H1 (cell line): ENCODE measurements around the gene AGR3. TPM values are rescaled to one million over a fixed set of nuclear protein-coding genes. Genes with fewer than 3 reads are reported as not detected.

Experiments
- CTCF ChIA-PET: fragments of 300-600 bp; sonication (Branson Sonifier 250); formaldehyde crosslinking; loops from one replicate; lab custom pipeline; 2021; ENCODE audit not compliant: partially characterized antibody; lab: Charles Lee
- POLR2A ChIA-PET: fragments of 300-600 bp; sonication (Branson Sonifier 250); formaldehyde crosslinking; loops from one replicate; lab custom pipeline; 2021; ENCODE audit warnings: inconsistent platforms; ENCODE audit not compliant: partially characterized antibody; lab: Charles Lee
- DNase-seq, 2 experiments: peaks; one replicate each; pipeline versions ENCODE4 v3.0.0 to v3.0.0-alpha.2; 2010 to 2022; ENCODE audit warnings: low spot score in 2 of 2, low read depth in 1 of 2, mixed read lengths in 1 of 2
- FAIRE-seq: peaks from 2 replicates; lab custom pipeline; 2011; peaks lifted over from hg19 to GRCh38; lab: Jason Lieb, UNC
- H2AFZ ChIP-seq: 2 replicates; pipeline ENCODE4 v1.8.1; 2012; ENCODE audit warnings: low read length, inconsistent platforms
- H2AK5ac ChIP-seq: 2 replicates; pipeline ENCODE4 v1.6.1; 2013; ENCODE audit warnings: low read depth, low read length
- H2BK120ac ChIP-seq: replicated peaks from 2 replicates; pipeline ENCODE3; 2013; ENCODE audit warnings: low read depth, low read length, inconsistent platforms
- H2BK12ac ChIP-seq: 2 replicates; pipeline ENCODE4 v1.6.1; 2013; ENCODE audit warnings: low read depth, low read length
- H2BK15ac ChIP-seq: 2 replicates; pipeline ENCODE4 v1.6.1; 2013; ENCODE audit warnings: low read length
- H2BK20ac ChIP-seq: 2 replicates; pipeline ENCODE4 v1.6.1; 2013; ENCODE audit warnings: low read length
- H2BK5ac ChIP-seq: 2 replicates; pipeline ENCODE4 v1.6.1; 2013; ENCODE audit warnings: low read depth, low read length
- H3K14ac ChIP-seq: 2 replicates; pipeline ENCODE4 v1.6.1; 2013; ENCODE audit warnings: inconsistent platforms; ENCODE audit not compliant: insufficient read length
- H3K18ac ChIP-seq: 2 replicates; pipeline ENCODE4 v1.6.1; 2013; ENCODE audit warnings: low read length; ENCODE audit errors: extremely low read depth
- H3K23ac ChIP-seq: 2 replicates; pipeline ENCODE4 v1.6.1; 2013; ENCODE audit warnings: inconsistent platforms; ENCODE audit not compliant: insufficient read length
- H3K23me2 ChIP-seq: 2 replicates; pipeline ENCODE4 v1.6.1; 2013; ENCODE audit warnings: low read depth, low read length
- H3K27ac ChIP-seq: 2 replicates; pipeline ENCODE4 v1.6.1; 2011; ENCODE audit warnings: low read depth, low read length, inconsistent platforms
- H3K27me3 ChIP-seq, 4 experiments: replicated peaks in 1 of 4; 1 replicate in 1 of 4; 2 replicates in 3 of 4; pipeline versions ENCODE4 v1.6.1 to v1.8.1; 2011 to 2013; ENCODE audit warnings: low read length in 3 of 4, mild to moderate bottlenecking in 3 of 4, inconsistent platforms in 2 of 4, mixed read lengths in 2 of 4, moderate library complexity in 1 of 4; ENCODE audit not compliant: control insufficient read depth in 3 of 4, insufficient read depth in 3 of 4; ENCODE audit errors: extremely low read depth in 1 of 4
- H3K36me3 ChIP-seq, 4 experiments: 2 replicates each; pipeline versions ENCODE4 v1.6.1 to v1.8.1; 2011 to 2013; ENCODE audit warnings: mild to moderate bottlenecking in 4 of 4, low read length in 3 of 4, moderate library complexity in 2 of 4, control low read depth in 1 of 4, inconsistent platforms in 1 of 4; ENCODE audit not compliant: insufficient read depth in 4 of 4, control insufficient read depth in 2 of 4
- H3K4ac ChIP-seq: replicated peaks from 2 replicates; pipeline ENCODE3; 2013; ENCODE audit warnings: low read length, low read depth, mixed read lengths, inconsistent platforms; ENCODE audit not compliant: insufficient read length
- H3K4me1 ChIP-seq, 4 experiments: replicated peaks in 1 of 4; 1 replicate in 1 of 4; 2 replicates in 3 of 4; pipeline versions ENCODE4 v1.6.1 to v1.8.1; 2011 to 2013; ENCODE audit warnings: low read length in 3 of 4, inconsistent platforms in 2 of 4, mixed read lengths in 1 of 4; ENCODE audit not compliant: insufficient read depth in 4 of 4, control insufficient read depth in 3 of 4
- H3K4me2 ChIP-seq, 2 experiments: 2 replicates each; pipeline versions ENCODE4 v1.6.1 to v1.8.1; 2011 to 2013; ENCODE audit warnings: low read depth in 2 of 2, low read length in 2 of 2, control low read depth in 1 of 2, inconsistent platforms in 1 of 2, mild to moderate bottlenecking in 1 of 2; ENCODE audit not compliant: insufficient read depth in 1 of 2
- H3K4me3 ChIP-seq, 4 experiments: fragments of 200-600, 300-600 bp in 1 of 4; sonication (generic), shearing (Covaris generic), sonication (Bioruptor Twin) in 1 of 4; 2 replicates each; pipeline versions ENCODE4 v1.5.1 to v1.8.1; 2011 to 2016; ENCODE audit warnings: low read length in 4 of 4, low read depth in 3 of 4, control low read depth in 2 of 4, inconsistent platforms in 2 of 4, mild to moderate bottlenecking in 2 of 4, mixed read lengths in 1 of 4, moderate library complexity in 1 of 4; ENCODE audit not compliant: insufficient read depth in 2 of 4; ENCODE audit errors: extremely low read depth in 1 of 4
- H3K56ac ChIP-seq: replicated peaks from 2 replicates; pipeline ENCODE3; 2013; ENCODE audit warnings: low read depth, mild to moderate bottlenecking, mixed read lengths, low read length, inconsistent platforms; ENCODE audit not compliant: insufficient read length
- H3K79me1 ChIP-seq: 2 replicates; pipeline ENCODE4 v1.6.1; 2013; ENCODE audit warnings: low read depth, low read length, control low read depth
- H3K79me2 ChIP-seq, 2 experiments: 2 replicates each; pipeline versions ENCODE4 v1.6.1 to v1.8.1; 2012 to 2013; ENCODE audit warnings: low read length in 2 of 2, mild to moderate bottlenecking in 2 of 2, inconsistent platforms in 1 of 2; ENCODE audit not compliant: insufficient read depth in 2 of 2, control insufficient read depth in 1 of 2
- H3K9ac ChIP-seq, 4 experiments: replicated peaks in 1 of 4; 1 replicate in 1 of 4; 2 replicates in 3 of 4; pipeline versions ENCODE4 v1.6.1 to v1.8.1; 2011 to 2013; ENCODE audit warnings: low read depth in 3 of 4, low read length in 3 of 4, control low read depth in 2 of 4, mild to moderate bottlenecking in 2 of 4, moderate library complexity in 2 of 4, inconsistent platforms in 1 of 4; ENCODE audit errors: extremely low read depth in 1 of 4
- H3K9me3 ChIP-seq, 2 experiments: 2 replicates each; pipeline versions ENCODE4 v1.6.1 to v1.8.1; 2012 to 2013; ENCODE audit warnings: mild to moderate bottlenecking in 2 of 2, moderate library complexity in 2 of 2, control low read depth in 1 of 2, inconsistent platforms in 1 of 2, low read depth in 1 of 2, low read length in 1 of 2, mixed read lengths in 1 of 2; ENCODE audit not compliant: insufficient read depth in 2 of 2
- H4K20me1 ChIP-seq, 2 experiments: replicated peaks in 1 of 2; 2 replicates each; pipeline versions ENCODE3 to v1.8.1; 2011 to 2013; ENCODE audit warnings: inconsistent platforms in 2 of 2, low read length in 2 of 2, mild to moderate bottlenecking in 1 of 2; ENCODE audit not compliant: insufficient read depth in 2 of 2, control insufficient read depth in 1 of 2
- H4K5ac ChIP-seq: 2 replicates; pipeline ENCODE4 v1.6.1; 2013; ENCODE audit warnings: low read length, low read depth, mixed read lengths, inconsistent platforms; ENCODE audit not compliant: insufficient read length
- H4K8ac ChIP-seq: 2 replicates; pipeline ENCODE4 v1.8.0; 2013; ENCODE audit warnings: mild to moderate bottlenecking, moderate library complexity, low read length, inconsistent platforms; ENCODE audit not compliant: insufficient read depth; ENCODE audit errors: extremely low read depth
- H4K91ac ChIP-seq: replicated peaks from 2 replicates; pipeline ENCODE3; 2013; ENCODE audit warnings: low read length, mixed read lengths, inconsistent platforms; ENCODE audit not compliant: insufficient read length
- BCL11A ChIP-seq, 2 experiments: IDR thresholded peaks; one replicate each; pipeline ENCODE4 v1.6.1; 2011; ENCODE audit warnings: low read depth in 2 of 2, low read length in 2 of 2, mild to moderate bottlenecking in 2 of 2
- CHD2 ChIP-seq: IDR thresholded peaks from 2 replicates; pipeline ENCODE4 v1.6.1; 2012; ENCODE audit warnings: low read length, improper control_type of control experiment
- EP300 ChIP-seq, 2 experiments: IDR thresholded peaks; 1 replicate in 1 of 2; 2 replicates in 1 of 2; pipeline ENCODE4 v1.6.1; 2011 to 2012; ENCODE audit warnings: low read depth in 2 of 2, low read length in 2 of 2, mild to moderate bottlenecking in 2 of 2, borderline replicate concordance in 1 of 2, inconsistent platforms in 1 of 2, moderate library complexity in 1 of 2
- GABPA ChIP-seq: IDR thresholded peaks from 2 replicates; pipeline ENCODE4 v1.6.1; 2011; ENCODE audit warnings: mild to moderate bottlenecking, low read length, moderate library complexity, borderline replicate concordance; ENCODE audit not compliant: insufficient read depth
- GTF2F1 ChIP-seq: IDR thresholded peaks from 2 replicates; pipeline ENCODE4 v1.6.1; 2012; ENCODE audit warnings: low read depth, low read length, improper control_type of control experiment, borderline replicate concordance
- NRF1 ChIP-seq: IDR thresholded peaks from 2 replicates; pipeline ENCODE4 v1.6.1; 2011; ENCODE audit warnings: mild to moderate bottlenecking, low read depth, low read length, improper control_type of control experiment
- RFX5 ChIP-seq: IDR thresholded peaks from 2 replicates; pipeline ENCODE4 v1.6.1; 2011; ENCODE audit warnings: low read depth, low read length, improper control_type of control experiment, borderline replicate concordance
- SRF ChIP-seq: IDR thresholded peaks from 2 replicates; pipeline ENCODE4 v1.6.1; 2011; ENCODE audit warnings: mild to moderate bottlenecking, low read depth, low read length, moderate library complexity
- TEAD4 ChIP-seq: IDR thresholded peaks from 2 replicates; pipeline ENCODE4 v1.6.1; 2012; ENCODE audit warnings: low read depth, low read length, inconsistent platforms, mixed read lengths
- USF2 ChIP-seq: IDR thresholded peaks from 2 replicates; pipeline ENCODE4 v1.6.1; 2011; ENCODE audit warnings: low read length, improper control_type of control experiment
- WGBS, 2 experiments: shearing (Covaris generic) in 1 of 2; methylation state at CpG; one replicate each; pipeline versions ENCODE4 v1.1.6 to v1.1.7; 2013 to 2015; ENCODE audit warnings: low lambda C conversion rate in 2 of 2, mixed read lengths in 2 of 2, inconsistent platforms in 1 of 2, low coverage in 1 of 2, missing lambda C conversion rate in 1 of 2; ENCODE audit not compliant: insufficient replicate concordance in 2 of 2, insufficient coverage in 1 of 2, insufficient read length in 1 of 2; ENCODE audit errors: extremely low coverage in 1 of 2, missing lambda C conversion rate in 1 of 2; 5-methylcytosine and 5-hydroxymethylcytosine counted together
- polyA plus RNA-seq, 7 experiments: library from polyadenylated mRNA; depleted of rRNA in 3 of 7; stranded (reverse) in 5 of 7; unstranded in 2 of 7; fragments of >200 nt in 5 of 7; fragments of 200-250 nt in 2 of 7; gene quantifications; 1 replicate in 5 of 7; 2 replicates in 1 of 7; 4 replicates in 1 of 7; pipeline versions ENCODE4 v1.2.1 to v1.2.3, GENCODE V29; 2011 to 2013; ENCODE audit warnings: missing spikeins in 2 of 7, mixed read lengths in 2 of 7
- total RNA-seq: library from RNA; stranded (reverse); fragmentation: NEBNext Ultra II Directional; extraction: Animal tissue kit (Norgen Biotek cat#: 25700); gene quantifications from 2 replicates; pipeline ENCODE4 v1.2.1, GENCODE V29; 2021

The AGR3 gene
- total and polyA plus RNA-seq, 2 of the 8 experiments (the other 6 are each of a cell fraction or from before 2014, with no cell fraction given), result not detected

GRCh38 chr7:16817536-16817935, 64.2 kb downstream of the AGR3 start:
- H4K5ac ChIP-seq, result no peak overlapping the region
- POLR2A ChIA-PET, result no interaction called here
- H2BK12ac ChIP-seq, result no peak overlapping the region
- no peak overlapping the region for H3K4me3 ChIP-seq
- H3K56ac ChIP-seq, result no peak overlapping the region
- no peak overlapping the region for H3K18ac ChIP-seq
- CTCF ChIA-PET, result interaction anchor here (0.8 to 1.9 kb wide), 3 partner anchors 15 to 101 kb away, joined by 3 to 9 read pairs (median 3); no protein-coding TSS in a partner anchor
- no peak overlapping the region for H2AFZ ChIP-seq
- H2BK5ac ChIP-seq, result no peak overlapping the region
- no peak overlapping the region for H3K9ac ChIP-seq
- 95% methylated on average over 1 of the region's 1 CpG; no CpG with 5 or more reads in 1 of the 2 experiments for WGBS, 2 experiments
- TF ChIP-seq GTF2F1, result no peak
- TF ChIP-seq SRF, result no peak
- TF ChIP-seq BCL11A (IDR thresholded peaks at IDR 0.05; ENCODE audit: low read depth in 2 of 2, low read length in 2 of 2), result no peak
- TF ChIP-seq CHD2, result no peak
- no peak for TF ChIP-seq NRF1
- no peak for TF ChIP-seq USF2
- no peak for TF ChIP-seq TEAD4
- no peak for TF ChIP-seq RFX5
- no peak for TF ChIP-seq GABPA
- TF ChIP-seq EP300 (IDR thresholded peaks at IDR 0.05; ENCODE audit: borderline replicate concordance in 1 of 2, low read depth in 2 of 2, low read length in 2 of 2), result no peak
- H2BK15ac ChIP-seq, result no peak overlapping the region
- no peaks in the 10 kb centered on the region for H3K27me3 ChIP-seq
- H3K36me3 ChIP-seq, result no peaks in the 10 kb centered on the region
- no peak overlapping the region for H3K4me2 ChIP-seq
- no peaks in the 10 kb centered on the region for H4K20me1 ChIP-seq
- DNase-seq (no peak), FAIRE-seq (no peak)
- no peak overlapping the region for H2AK5ac ChIP-seq
- no peak overlapping the region for H3K14ac ChIP-seq
- H2BK20ac ChIP-seq, result no peak overlapping the region
- no peaks in the 10 kb centered on the region for H3K4me1 ChIP-seq
- H3K79me1 ChIP-seq, result no peaks in the 10 kb centered on the region
- H3K23me2 ChIP-seq, result no peaks in the 10 kb centered on the region
- H3K27ac ChIP-seq, result no peak overlapping the region
- H4K8ac ChIP-seq, result no peak overlapping the region
- no peak overlapping the region for H3K23ac ChIP-seq
- H3K79me2 ChIP-seq, result no peaks in the 10 kb centered on the region
- no peak overlapping the region for H3K4ac ChIP-seq
- no peak overlapping the region for H4K91ac ChIP-seq
- H2BK120ac ChIP-seq, result no peak overlapping the region
- H3K9me3 ChIP-seq, result no peaks in the 10 kb centered on the region
